ENCODE measurements around the gene RSPO1.

GRCh38 chr1:37667023-37667671, 32.5 kb upstream of the RSPO1 start:
- no peak for TF ChIP-seq POLR2A (IDR thresholded peaks at IDR 0.05)
- TF ChIP-seq, protein P1, sequence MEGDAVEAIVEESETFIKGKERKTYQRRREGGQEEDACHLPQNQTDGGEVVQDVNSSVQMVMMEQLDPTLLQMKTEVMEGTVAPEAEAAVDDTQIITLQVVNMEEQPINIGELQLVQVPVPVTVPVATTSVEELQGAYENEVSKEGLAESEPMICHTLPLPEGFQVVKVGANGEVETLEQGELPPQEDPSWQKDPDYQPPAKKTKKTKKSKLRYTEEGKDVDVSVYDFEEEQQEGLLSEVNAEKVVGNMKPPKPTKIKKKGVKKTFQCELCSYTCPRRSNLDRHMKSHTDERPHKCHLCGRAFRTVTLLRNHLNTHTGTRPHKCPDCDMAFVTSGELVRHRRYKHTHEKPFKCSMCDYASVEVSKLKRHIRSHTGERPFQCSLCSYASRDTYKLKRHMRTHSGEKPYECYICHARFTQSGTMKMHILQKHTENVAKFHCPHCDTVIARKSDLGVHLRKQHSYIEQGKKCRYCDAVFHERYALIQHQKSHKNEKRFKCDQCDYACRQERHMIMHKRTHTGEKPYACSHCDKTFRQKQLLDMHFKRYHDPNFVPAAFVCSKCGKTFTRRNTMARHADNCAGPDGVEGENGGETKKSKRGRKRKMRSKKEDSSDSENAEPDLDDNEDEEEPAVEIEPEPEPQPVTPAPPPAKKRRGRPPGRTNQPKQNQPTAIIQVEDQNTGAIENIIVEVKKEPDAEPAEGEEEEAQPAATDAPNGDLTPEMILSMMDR (IDR thresholded peaks at IDR 0.05) = no peak

All from ovary (tissue), 3 donors.